HFFc6 (cell line): ENCODE data around the gene SPINK2. TPM values are rescaled to one million over a fixed set of nuclear protein-coding genes. Genes with fewer than 3 reads are reported as not detected.

Experiments
- DNase-seq: peaks from one replicate; pipeline ENCODE4 v3.0.0-alpha.2; 2018
- H3K27ac Mint-ChIP-seq: 2 replicates; pipeline ENCODE4 v1.8.0; 2020; ENCODE audit warnings: mild to moderate bottlenecking, mixed read lengths
- H3K27me3 Mint-ChIP-seq: 2 replicates; pipeline ENCODE4 v1.8.0; 2021; ENCODE audit warnings: mild to moderate bottlenecking, moderate library complexity, mixed read lengths; ENCODE audit not compliant: insufficient read depth
- H3K36me3 Mint-ChIP-seq: 2 replicates; pipeline ENCODE4 v1.8.0; 2021; ENCODE audit warnings: low read depth, mixed read lengths
- H3K4me1 Mint-ChIP-seq: 2 replicates; pipeline ENCODE4 v1.8.0; 2020; ENCODE audit warnings: low read depth, mixed read lengths
- H3K4me3 Mint-ChIP-seq: 2 replicates; pipeline ENCODE4 v1.8.0; 2020; ENCODE audit warnings: mild to moderate bottlenecking, moderate library complexity, mixed read lengths
- H3K9me3 Mint-ChIP-seq: 2 replicates; pipeline ENCODE4 v1.8.0; 2020; ENCODE audit warnings: mild to moderate bottlenecking, mixed read lengths
- CTCF ChIP-seq: fragments of 200-600 bp; sonication (generic); IDR thresholded peaks from 2 replicates; pipeline ENCODE4 v1.5.0; 2021; ENCODE audit warnings: antibody characterized with exemption, mild to moderate bottlenecking
- total RNA-seq, 6 experiments: library from RNA; stranded (reverse); fragmentation: NEBNext Ultra II Directional; extraction: Animal tissue kit (Norgen Biotek cat#: 25700); gene quantifications; 2 replicates in 1 of 6; 3 replicates in 5 of 6; pipeline ENCODE4 v1.2.3, GENCODE V29; 2021

SPINK2 gene
- total RNA-seq, 6 experiments from 2014 or later: not detected

- Mint-ChIP-seq H3K27me3 (peaks cover 14% of the 10 kb centered on the region), H3K4me3 (no peak overlapping the region), H3K9me3 (no peaks in the 10 kb centered on the region), H3K27ac (no peak overlapping the region), H3K36me3 (no peaks in the 10 kb centered on the region), H3K4me1 (peaks cover 25% of the 10 kb centered on the region)
- DNase-seq: no peak
- no peak for TF ChIP-seq CTCF
Measured at GRCh38 chr4:56768763-56769162, 52.7 kb downstream of the SPINK2 start.

GRCh38 chr4:56768316-56768715 is 53.2 kb downstream of the SPINK2 start:
- no peak for TF ChIP-seq CTCF
- H3K4me3 Mint-ChIP-seq: no peak overlapping the region
- peaks cover 14% of the 10 kb centered on the region for H3K27me3 Mint-ChIP-seq
- H3K4me1 Mint-ChIP-seq: peaks cover 25% of the 10 kb centered on the region
- no peak overlapping the region for H3K27ac Mint-ChIP-seq
- H3K36me3 Mint-ChIP-seq: no peaks in the 10 kb centered on the region
- no peaks in the 10 kb centered on the region for H3K9me3 Mint-ChIP-seq
- DNase-seq: no peak

- peaks cover 19% of the 10 kb centered on the region for H3K27me3 Mint-ChIP-seq
- DNase-seq: no peak
- peaks cover 25% of the 10 kb centered on the region for H3K4me1 Mint-ChIP-seq
- no peak for TF ChIP-seq CTCF
- no peak overlapping the region for H3K4me3 Mint-ChIP-seq
- H3K27ac Mint-ChIP-seq: no peak overlapping the region
- H3K36me3 Mint-ChIP-seq: no peaks in the 10 kb centered on the region
- H3K9me3 Mint-ChIP-seq: no peaks in the 10 kb centered on the region
Measured at GRCh38 chr4:56767567-56767966, 53.9 kb downstream of the SPINK2 start.

- H3K36me3 Mint-ChIP-seq: no peaks in the 10 kb centered on the region
Measured at GRCh38 chr4:56764775-56765174, 56.7 kb downstream of the SPINK2 start.

GRCh38 chr4:56764223-56764622 is 57.3 kb downstream of the SPINK2 start:
- H3K9me3 Mint-ChIP-seq: no peaks in the 10 kb centered on the region
- no peak overlapping the region for H3K4me3 Mint-ChIP-seq
- H3K4me1 Mint-ChIP-seq: peaks cover 14% of the 10 kb centered on the region
- H3K27me3 Mint-ChIP-seq: peaks cover 21% of the 10 kb centered on the region
- no peak overlapping the region for H3K27ac Mint-ChIP-seq
- no peak for TF ChIP-seq CTCF
- no peak for DNase-seq
- no peaks in the 10 kb centered on the region for H3K36me3 Mint-ChIP-seq

More at GRCh38 chr4:56764775-56765174, 56.7 kb downstream of the SPINK2 start:
- no peak overlapping the region for H3K27ac Mint-ChIP-seq
- peaks cover 21% of the 10 kb centered on the region for H3K27me3 Mint-ChIP-seq
- DNase-seq: peak; percentile 33
- no peaks in the 10 kb centered on the region for H3K9me3 Mint-ChIP-seq
- peaks cover 14% of the 10 kb centered on the region for H3K4me1 Mint-ChIP-seq
- no peak overlapping the region for H3K4me3 Mint-ChIP-seq
- no peak for TF ChIP-seq CTCF
